GM18505 (cell line): Measurements from ENCODE around the gene NID1.

Experiments used
- ATAC-seq: cut with Tn5 transposase; IDR thresholded peaks from one replicate; pipeline ENCODE4 v1.9.1; 2021; ENCODE audit not compliant: unreplicated experiment
- POLR2A ChIP-seq: IDR thresholded peaks from 4 replicates; pipeline ENCODE4 v1.6.1; 2011; ENCODE audit warnings: borderline replicate concordance; ENCODE audit not compliant: insufficient read depth, insufficient read length; ENCODE audit errors: extremely low read depth

Gene NID1

DNA sequence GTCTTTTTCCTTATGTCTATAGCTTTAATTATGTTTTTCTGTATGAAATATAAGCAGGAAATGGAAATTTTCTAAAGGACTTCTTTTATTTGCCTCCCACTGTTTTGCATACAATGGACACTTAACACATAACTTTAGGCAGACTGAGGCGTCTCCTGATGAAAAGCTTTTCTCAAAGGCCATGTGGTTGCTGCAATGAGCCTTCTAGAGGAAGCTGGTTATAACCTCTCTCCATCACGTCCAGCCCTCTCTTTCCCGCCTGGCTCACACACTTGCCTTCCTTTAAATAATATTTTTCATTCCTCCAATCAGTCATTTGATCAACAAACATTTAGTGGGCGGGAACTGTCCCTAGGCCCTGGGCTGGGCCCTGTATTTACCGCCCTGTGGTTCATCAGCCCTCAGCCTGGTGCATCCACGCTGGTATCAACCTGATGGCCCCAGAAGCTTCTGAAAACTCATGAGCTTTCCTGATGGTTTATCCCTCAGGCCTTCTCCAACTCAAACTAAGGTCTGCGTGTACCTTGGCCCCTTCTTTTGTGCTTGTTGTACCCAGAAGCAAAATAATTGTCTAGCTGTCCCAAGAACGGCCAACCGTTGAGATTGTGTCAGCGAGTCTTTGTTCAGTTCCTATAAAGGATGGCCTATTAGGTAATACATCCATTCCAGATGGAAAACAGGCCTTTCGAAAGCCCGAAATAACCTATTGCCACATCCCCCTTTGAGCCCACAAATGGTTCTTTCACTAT, 122.8 kb downstream of the NID1 start:
- ATAC-seq = no peak
- TF ChIP-seq POLR2A = no peak

DNA sequence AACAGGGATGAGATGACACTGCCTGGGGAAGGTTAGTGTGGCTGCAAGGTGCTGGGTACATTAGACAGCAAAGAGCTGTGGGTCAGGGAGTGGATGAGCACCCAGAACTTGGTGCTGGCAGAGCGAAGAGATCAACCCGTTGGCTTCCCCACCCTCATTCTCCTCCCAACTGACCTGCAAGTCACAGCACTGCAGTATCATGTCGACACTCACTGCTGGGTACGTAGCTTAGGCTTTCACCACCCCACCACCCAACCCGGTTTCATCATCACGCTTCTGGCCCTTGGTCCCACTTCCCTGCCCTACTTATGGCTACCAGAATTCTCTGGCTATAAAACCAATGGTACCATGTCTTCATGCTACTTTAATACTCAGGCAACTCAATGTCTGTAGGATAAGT, 124.6 kb downstream of the NID1 start:
- no peak for ATAC-seq
- no peak for TF ChIP-seq POLR2A

DNA sequence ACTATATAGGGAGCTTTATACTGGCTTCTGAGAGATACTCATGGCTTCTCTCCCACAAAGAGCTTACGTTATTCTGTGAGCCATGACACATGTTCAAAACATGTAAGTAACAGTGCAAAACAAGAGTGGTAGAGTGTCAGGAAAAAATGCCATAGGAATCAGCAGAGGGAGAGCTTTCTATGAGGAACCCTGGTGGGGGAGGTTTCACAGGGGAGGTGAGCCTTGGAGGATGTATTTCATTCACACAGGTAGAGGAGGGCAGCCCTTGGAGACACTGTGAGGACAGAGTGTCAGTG, 125.5 kb downstream of the NID1 start:
- ATAC-seq = no peak

GRCh38 chr1:235938709-235939479, 126.0 kb downstream of the NID1 start:
- TF ChIP-seq POLR2A = no peak
- no peak for ATAC-seq

More for the DNA sequence above, 125.5 kb downstream of the NID1 start:
- TF ChIP-seq POLR2A = no peak

GRCh38 chr1:235937123-235937522, 127.8 kb downstream of the NID1 start:
- no peak for ATAC-seq

DNA sequence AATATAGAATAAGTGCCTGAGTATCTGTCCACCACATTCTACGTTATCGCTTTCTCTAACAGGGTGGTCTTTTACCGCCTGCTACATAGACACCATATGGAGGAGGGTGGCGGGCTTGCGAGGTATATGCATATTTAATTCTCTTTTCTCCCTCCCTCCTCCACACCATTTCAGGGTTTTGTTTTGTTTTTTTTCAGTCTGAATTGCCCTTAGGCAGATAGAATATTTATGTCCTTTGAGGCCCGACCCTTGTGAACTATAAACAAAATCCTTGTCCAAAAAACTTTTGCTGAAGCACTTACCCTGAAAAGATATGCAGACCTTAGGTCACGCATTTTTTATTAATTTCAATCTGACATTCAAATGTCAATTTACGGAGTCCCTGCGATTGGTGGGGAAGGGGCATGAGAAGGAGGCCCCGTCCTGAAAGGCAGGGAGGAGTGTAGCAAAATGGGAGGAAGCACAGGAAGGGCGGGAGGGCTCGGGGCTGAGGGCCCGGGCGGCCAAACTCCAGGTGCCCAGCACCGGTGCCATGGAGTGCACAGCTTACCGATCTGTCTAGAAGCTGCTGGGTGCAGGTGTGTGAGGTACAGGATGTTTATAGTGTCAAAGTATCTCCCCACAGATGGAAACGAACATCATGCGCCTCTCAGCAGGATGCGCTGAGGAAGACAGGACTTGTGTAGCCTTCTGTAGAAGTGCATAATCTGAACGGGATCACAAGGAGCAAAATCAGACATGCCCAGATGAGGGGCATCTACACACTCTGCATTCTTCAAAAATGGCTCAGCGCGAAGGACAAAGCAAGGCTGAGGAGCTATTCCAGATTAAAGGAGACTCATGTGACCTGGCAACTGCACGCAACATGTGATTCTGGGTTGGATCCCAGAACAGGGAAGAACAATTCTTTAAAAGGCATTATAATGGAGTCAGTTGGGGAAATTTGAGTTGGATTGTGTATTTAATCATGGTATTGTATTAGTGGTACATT, 129.4 kb downstream of the NID1 start:
- ATAC-seq = no peak
- no peak for TF ChIP-seq POLR2A

More at GRCh38 chr1:235937123-235937522, 127.8 kb downstream of the NID1 start:
- no peak for TF ChIP-seq POLR2A

- ATAC-seq = no peak
- no peak for TF ChIP-seq POLR2A
Measured at GRCh38 chr1:235933766-235934116, 131.1 kb downstream of the NID1 start.

- no peak for TF ChIP-seq POLR2A
- no peak for ATAC-seq
Measured at GRCh38 chr1:235933017-235933765, 131.7 kb downstream of the NID1 start.

DNA sequence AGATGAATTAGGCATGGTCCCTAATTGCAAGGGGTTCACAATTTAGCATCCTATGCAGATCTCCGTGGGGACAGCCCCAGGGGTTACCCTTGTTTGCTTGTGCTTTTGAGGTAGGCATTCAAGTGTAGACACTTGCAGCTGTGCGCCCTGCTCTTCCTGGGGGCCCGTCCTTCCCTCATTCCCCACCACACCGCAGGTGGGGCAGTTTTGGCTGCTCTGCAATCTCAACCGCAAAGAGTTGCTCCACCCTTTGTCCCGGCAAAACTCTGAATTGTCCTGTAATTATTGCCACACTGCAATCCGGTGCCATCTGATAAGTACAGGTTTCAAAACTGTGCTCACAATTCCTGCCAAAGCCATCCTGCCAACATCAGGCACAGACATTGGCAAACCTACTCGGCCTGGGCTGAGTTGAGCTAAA, 132.8 kb downstream of the NID1 start:
- ATAC-seq = no peak

DNA sequence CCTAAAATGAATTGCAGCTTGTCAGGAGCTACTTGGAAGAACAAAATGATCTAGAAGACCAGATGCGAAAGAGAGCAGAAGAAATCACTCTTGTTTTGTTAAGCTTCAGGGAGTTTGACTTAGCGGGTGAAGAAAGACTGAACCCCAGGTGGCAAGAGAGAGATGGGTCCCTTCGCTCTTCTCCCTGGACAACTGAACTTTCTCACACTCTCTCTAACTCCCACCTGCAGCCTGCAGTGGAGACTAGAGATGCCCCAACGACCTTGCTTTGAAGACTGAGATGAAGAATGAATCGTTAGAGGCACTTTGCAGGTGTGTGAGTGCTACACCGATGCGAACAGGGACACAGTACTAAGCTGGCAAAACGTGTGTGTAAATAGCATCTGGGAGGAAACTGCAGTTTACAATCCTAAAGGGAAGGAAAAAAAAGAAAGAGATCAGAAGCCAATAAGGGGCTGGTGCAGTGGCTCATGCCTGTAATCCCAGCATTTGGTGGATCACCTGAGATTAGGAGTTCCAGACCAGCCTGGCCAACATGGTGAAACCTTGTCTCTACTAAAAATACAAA, 133.6 kb downstream of the NID1 start:
- TF ChIP-seq POLR2A = no peak
- no peak for ATAC-seq

More for the DNA sequence above, 132.8 kb downstream of the NID1 start:
- TF ChIP-seq POLR2A = no peak

DNA sequence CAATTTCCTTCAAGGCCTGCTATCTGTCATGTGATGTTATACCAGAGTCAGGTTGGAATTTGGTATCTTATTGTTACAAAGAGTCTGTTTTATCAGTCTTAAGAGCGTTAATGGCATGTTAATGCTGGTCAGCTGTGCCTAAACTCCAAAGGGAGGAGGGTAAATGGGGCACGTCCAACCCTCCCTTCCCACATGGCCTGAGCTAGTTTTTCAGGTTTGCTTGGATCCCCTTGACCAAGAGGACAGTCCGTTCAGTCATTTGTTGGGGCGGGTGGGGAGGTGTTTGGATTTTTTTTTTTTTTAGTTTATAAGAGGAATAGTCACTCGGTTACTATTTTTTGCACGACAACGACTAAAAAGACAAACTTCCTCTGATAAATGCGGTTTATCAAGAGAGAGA, 134.3 kb downstream of the NID1 start:
- TF ChIP-seq POLR2A = no peak
- ATAC-seq = no peak

DNA sequence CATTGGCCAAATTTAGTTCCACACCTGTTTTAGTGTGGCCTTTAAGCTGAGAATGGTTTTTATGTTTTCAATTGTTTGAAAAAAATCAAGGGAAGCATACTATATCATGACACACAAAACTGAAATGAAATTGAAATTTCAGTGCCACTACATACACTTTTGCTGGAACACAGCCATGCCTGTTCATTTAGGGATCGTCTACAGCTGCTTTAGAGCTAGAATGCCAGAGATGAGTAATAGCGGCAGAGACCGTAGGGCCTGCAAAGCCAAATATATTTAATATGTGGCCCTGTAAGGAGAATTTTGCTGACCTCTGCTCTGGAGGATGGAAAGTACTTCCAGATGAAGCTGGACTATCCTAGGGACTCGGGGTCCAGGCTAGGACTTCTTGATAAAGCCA, 135.7 kb downstream of the NID1 start:
- ATAC-seq = no peak
- TF ChIP-seq POLR2A = no peak
